Measurements from ENCODE around the gene GSN.

Gene GSN

GRCh38 chr9:121303456-121304451 lies 35.8 kb downstream of the GSN start:
- no peak for DNase-seq (ENCODE audit: low spot score)

GRCh38 chr9:121304707-121305106 lies 36.7 kb downstream of the GSN start:
- DNase-seq (ENCODE audit: low spot score) = no peak

GRCh38 chr9:121305269-121305994 lies 37.5 kb downstream of the GSN start:
- DNase-seq (ENCODE audit: low spot score) = no peak

GRCh38 chr9:121307976-121308375 lies 40.0 kb downstream of the GSN start:
- DNase-seq (ENCODE audit: low spot score) = no peak

- no peak for DNase-seq (ENCODE audit: low spot score)
Observed at GRCh38 chr9:121308765-121309164, 40.8 kb downstream of the GSN start.

GRCh38 chr9:121309171-121309570 lies 41.2 kb downstream of the GSN start:
- DNase-seq (ENCODE audit: low spot score) = no peak

- no peak for DNase-seq (ENCODE audit: low spot score)
Observed at GRCh38 chr9:121309833-121310425, 42.0 kb downstream of the GSN start.

- DNase-seq (ENCODE audit: low spot score) = no peak
Observed at GRCh38 chr9:121310571-121310970, 42.6 kb downstream of the GSN start.

GRCh38 chr9:121312169-121312568 lies 44.2 kb downstream of the GSN start:
- DNase-seq (ENCODE audit: low spot score) = no peak

- DNase-seq (ENCODE audit: low spot score) = no peak
Observed at GRCh38 chr9:121313458-121314152, 45.6 kb downstream of the GSN start.

- no peak for DNase-seq (ENCODE audit: low spot score)
Observed at GRCh38 chr9:121316378-121316777, 48.4 kb downstream of the GSN start.

- no peak for DNase-seq (ENCODE audit: low spot score)
Observed at GRCh38 chr9:121316852-121317373, 49.0 kb downstream of the GSN start.

- DNase-seq (ENCODE audit: low spot score) = no peak
Observed at GRCh38 chr9:121317737-121318630, 50.0 kb downstream of the GSN start.

GRCh38 chr9:121318631-121319382 lies 50.8 kb downstream of the GSN start:
- no peak for DNase-seq (ENCODE audit: low spot score)

GRCh38 chr9:121319383-121319780 lies 51.4 kb downstream of the GSN start:
- no peak for DNase-seq (ENCODE audit: low spot score)

- no peak for DNase-seq (ENCODE audit: low spot score)
Observed at GRCh38 chr9:121321016-121321503, 53.1 kb downstream of the GSN start.

- DNase-seq (ENCODE audit: low spot score) = peak; percentile 52
Observed at GRCh38 chr9:121322037-121322736, 54.2 kb downstream of the GSN start.

- DNase-seq (ENCODE audit: low spot score) = no peak
Observed at GRCh38 chr9:121322737-121323448, 54.9 kb downstream of the GSN start.

All from HuH-7.5 (cell line).